Esophagus mucosa (tissue), 1 donor: ENCODE data around the gene SPINT1. TPM values are rescaled to one million over a fixed set of nuclear protein-coding genes. Genes with fewer than 3 reads are reported as not detected.

Source experiments
- ATAC-seq: fragments of 200-7000 bp; cut with Tn5 transposase; one replicate; pipeline ENCODE4 v1.9.1; 2020
- total RNA-seq: library from RNA; stranded (reverse); gene quantifications from one replicate; pipeline ENCODE4 v1.2.4, GENCODE V29; 2023
- donor health status: DM: yes; HTN: yes; CAD: no.

The SPINT1 gene, protein sequence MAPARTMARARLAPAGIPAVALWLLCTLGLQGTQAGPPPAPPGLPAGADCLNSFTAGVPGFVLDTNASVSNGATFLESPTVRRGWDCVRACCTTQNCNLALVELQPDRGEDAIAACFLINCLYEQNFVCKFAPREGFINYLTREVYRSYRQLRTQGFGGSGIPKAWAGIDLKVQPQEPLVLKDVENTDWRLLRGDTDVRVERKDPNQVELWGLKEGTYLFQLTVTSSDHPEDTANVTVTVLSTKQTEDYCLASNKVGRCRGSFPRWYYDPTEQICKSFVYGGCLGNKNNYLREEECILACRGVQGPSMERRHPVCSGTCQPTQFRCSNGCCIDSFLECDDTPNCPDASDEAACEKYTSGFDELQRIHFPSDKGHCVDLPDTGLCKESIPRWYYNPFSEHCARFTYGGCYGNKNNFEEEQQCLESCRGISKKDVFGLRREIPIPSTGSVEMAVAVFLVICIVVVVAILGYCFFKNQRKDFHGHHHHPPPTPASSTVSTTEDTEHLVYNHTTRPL
- total RNA-seq: 127 TPM

DNA sequence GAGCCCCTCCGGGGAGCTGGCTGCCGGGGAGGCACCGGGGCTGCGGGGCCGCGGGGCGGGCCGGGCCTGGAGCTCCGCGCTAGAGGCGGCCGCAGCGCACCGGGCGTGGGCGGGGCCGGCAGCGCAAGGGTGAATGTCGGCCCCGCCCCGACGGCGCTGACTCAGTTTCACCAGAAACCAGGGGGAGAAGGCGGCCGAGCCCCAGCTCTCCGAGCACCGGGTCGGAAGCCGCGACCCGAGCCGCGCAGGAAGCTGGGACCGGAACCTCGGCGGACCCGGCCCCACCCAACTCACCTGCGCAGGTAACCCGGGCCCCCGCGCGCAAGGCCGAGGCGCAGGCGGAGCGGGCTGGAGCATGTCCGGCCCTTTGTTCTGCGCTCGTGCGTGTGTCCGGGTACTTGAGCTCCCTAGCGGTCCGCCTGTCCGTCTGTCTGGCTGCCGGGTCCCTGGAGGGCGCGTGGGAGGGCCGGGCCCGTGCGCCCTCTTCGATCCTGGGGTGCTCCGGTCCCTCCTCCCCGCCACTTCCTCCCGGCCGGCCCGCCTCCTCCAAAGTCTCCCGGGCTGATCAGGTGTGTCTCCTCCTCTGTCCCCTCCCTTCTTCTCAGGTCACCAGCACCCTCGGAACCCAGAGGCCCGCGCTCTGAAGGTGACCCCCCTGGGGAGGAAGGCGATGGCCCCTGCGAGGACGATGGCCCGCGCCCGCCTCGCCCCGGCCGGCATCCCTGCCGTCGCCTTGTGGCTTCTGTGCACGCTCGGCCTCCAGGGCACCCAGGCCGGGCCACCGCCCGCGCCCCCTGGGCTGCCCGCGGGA is at the start of gene SPINT1:
SPINT1 (plus strand) TSS at position 164 of the 811 bp plus-strand sequence; CDS start at position 671, 507 bp downstream.
- peak; percentile 69 for ATAC-seq

DNA sequence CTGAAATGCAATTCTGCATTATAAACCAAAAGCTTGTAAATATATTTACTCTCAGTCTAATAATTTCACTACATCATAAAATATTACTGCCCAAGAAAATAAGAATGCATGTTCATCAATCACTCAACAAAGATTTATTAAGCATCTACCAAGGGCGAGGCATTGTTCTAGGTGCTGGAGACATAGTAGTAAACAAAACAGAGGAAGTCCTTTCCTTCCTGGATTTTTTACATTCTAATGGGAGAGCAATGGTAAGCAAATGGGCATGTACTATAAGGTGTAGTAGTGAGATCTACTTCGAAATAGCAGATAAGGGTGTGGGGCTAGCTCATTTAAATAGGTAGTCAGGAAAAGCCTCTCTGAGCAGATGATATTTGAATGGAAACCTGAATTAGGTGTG is 47.8 kb upstream of the SPINT1 start:
- no peak for ATAC-seq

DNA sequence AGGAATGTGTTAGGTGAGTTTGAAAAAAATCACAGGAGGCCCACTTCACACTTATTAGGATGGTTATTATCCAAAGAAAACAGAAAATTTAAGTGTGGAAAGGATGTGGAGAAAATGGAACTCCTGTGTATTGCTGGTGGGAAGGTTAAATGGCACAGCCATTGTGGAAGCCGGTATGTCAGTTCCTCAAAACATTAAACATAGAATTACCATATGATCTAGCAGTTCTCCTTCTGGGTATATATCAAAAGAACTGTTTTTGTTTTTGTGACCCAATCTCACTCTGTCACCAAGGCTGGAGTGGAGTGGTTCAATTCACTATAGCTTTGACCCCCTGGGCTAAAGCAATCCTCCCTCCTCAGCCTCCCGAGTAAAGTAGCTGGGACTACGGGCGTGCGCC is 47.3 kb upstream of the SPINT1 start:
- ATAC-seq: no peak

DNA sequence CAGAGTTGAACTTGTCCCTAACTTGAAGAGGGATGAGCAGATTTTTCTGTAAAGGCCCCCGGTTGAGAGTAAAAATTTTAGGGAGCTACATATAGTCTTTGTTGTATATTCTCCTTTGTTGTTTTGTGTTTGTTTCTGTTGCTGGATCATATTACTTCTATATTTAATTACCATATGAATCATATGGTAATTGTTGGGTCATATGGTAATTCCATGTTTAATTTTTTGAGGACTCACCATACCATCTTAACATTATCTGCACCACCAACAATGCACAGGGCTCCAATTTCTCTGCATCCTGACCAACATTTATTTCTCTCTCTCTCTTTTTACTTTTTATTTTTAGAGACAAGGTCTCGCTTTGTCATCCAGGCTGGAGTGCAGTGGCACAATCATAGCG is 44.3 kb upstream of the SPINT1 start:
- no peak for ATAC-seq

DNA sequence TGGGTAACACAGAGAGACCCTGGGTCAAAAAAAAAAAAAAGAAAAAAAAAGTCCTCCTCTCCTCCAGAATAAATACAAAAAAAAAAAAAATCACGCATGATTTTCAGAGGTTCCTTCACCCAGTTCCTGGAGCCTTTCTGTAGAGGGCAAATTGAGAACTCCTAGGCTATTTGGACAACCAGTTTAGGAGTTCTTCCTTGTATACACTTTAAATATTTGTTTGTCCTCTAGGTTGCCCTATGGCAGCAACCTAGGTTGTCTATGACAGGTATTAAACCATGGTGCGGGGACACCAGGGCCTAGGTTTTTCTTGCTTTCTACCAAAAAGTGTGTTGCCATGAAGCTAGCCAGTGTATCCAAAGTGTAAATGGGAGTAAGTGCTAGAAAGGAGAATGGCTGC is 40.8 kb upstream of the SPINT1 start:
- ATAC-seq: no peak

DNA sequence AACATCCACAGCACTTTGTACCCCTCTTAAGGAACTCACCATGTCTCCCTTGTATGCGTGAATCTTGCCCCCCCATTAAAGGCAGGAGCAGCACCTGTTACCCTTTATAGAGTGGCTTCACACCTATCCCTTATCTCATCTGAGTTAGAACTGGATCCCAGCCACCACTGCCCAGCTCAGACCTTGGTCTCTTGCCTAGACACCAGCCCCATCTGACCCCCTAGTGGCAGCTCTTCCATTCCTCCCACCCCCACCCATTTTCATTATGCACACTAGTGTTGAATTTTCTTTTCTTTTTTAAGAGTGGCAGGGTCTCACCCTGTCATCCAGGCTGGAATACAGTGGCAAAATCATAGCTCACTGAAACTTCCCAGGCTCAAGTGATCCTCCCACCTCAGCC is 40.2 kb upstream of the SPINT1 start:
- ATAC-seq: no peak

DNA sequence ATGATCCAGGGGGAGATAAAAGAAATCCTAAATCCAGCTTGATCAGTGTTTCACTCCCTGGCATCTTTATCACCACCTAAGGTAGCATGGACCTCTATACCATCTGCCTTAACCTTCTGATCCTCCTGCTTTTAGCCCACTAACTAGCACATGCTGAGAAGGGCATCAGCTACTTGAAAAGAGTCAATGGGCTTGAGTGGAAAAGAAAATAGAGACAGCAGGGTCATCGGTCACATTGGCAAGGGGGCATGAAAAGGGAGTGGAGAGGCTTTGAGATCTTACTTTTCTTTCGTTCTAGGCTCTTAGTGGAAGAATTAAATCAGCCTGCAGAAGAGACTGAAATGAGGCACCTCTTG is 37.2 kb upstream of the SPINT1 start:
- no peak for ATAC-seq

DNA sequence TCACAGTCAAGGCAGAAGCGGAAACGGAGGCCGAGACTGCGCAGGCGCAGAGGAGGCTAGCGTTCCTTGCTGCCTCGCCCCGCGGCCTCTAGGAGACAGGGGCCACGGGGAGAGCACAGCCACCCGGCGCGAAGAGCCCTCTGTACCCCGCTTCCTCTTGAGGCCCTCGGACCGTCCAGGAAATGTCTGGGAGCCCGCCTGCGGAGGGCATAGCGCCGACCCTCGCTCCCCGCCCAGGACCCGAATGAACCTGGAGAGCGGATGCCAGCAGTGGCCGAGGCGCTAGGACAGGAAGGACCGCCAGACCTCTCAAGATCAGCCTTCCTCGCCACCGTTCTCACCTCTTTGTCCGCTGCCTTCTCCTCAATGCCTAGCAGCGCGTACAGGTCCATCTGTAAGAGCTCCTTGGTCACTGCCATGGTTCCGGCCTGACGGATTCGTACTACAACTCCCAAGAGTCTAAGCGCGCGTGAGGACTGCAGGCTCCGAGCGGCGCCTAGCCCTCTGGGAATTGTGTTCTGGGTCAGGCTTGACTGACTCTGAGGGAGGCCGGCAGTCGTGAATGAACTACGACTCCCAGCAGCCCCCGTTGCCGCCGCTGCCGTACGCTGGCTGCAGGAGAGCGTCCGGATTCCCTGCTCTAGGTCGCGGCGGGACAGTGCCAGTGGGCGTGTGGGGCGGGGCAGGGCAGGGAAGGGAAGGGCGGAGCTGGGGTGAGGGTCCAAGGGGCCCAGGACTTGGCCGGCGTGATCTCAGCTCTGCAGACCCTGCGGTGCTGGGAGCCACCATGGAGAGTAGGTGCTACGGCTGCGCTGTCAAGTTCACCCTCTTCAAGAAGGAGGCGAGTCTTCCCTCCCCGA is 36.6 kb upstream of the SPINT1 start, which contains the start of the genes DNAJC17 and ZFYVE19:
DNAJC17 (minus strand) TSS at position 446 of the 860 bp plus-strand sequence; CDS start at position 419, 27 bp downstream.
ZFYVE19 (plus strand) TSS at position 62 of the 860 bp plus-strand sequence; CDS start at position 563, 501 bp downstream.
- peak; percentile 97 for ATAC-seq

DNA sequence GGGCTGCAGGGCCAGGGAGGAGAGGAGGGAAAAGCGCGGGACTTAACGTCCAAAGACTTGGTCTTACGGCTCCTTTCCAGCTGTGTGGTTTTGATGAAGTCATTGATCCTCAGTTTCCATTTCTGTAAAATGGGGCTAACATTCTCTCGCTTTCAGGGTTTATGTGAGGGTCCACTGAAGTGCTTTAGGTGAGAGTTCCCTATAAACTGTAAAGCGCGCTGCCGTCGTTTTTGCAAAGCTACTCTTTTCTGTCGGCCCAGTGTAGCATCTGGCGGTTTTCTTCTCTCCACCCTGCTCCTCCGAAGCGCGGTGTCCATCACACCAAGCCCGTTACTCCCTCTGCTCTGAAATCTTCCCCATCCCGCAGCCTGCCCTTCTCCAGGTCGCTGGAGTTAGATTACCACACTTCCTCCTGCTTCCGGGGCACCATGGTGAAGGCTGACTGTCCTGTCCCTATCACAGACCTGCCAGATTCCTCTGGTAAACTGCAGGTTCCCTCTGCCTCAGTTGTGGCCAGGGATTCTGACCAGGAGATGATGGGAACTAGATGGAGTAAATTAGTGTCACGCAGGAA is 35.9 kb upstream of the SPINT1 start:
- peak; percentile 1 for ATAC-seq

DNA sequence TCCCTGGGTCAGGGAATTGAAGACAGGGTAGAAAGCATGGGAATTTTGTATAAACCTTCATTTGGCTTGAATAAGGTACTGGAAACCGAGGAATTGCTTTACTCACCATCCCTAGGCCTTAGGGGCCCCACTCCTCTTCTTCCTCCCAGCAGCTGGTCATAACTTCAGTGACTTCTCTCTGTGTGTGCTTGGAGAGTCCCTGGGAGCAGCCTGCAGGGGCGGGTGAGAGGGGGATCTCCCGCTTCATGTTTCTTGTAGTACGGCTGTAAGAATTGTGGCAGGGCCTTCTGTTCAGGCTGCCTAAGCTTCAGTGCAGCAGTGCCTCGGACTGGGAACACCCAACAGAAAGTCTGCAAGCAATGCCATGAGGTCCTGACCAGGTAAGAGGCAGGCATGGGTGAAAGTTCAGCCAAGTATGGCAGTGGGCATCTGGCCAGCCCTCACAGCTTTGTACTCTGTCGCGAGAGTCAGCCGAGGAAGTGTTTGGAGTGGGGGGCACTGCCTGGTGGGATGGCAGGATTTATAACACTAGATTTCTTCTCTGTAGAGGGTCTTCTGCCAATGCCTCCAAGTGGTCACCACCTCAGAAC is 34.9 kb upstream of the SPINT1 start:
- no peak for ATAC-seq

DNA sequence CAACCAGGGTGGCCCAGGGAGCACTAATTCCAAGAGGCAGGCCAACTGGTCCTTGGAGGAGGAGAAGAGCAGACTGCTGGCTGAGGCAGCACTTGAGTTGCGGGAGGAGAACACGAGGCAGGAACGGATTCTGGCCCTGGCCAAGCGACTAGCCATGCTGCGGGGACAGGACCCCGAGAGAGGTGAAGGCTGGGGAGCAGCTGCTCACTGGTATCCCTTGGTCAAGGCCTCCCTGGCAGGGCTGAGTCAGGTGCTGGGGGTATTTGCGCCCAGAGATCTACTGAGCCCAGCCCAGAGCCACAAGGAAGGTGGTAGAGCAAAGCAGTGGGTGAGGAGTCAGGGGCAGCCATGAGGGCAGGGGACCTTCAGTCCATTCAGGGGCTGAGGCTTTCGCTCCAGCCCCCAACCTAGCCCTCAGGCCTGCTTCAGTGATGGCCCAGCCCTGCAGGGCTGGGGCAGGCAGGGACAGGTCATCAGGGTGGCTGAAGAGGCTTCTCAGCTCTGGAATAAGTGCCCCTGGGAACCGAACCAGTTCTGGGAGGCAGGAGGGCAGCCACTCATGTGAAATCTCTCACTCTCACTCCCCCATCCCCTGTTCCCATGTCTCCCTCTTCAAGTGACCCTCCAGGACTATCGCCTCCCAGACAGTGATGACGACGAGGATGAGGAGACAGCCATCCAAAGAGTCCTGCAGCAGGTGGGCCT is 31.0 kb upstream of the SPINT1 start:
- ATAC-seq: no peak

DNA sequence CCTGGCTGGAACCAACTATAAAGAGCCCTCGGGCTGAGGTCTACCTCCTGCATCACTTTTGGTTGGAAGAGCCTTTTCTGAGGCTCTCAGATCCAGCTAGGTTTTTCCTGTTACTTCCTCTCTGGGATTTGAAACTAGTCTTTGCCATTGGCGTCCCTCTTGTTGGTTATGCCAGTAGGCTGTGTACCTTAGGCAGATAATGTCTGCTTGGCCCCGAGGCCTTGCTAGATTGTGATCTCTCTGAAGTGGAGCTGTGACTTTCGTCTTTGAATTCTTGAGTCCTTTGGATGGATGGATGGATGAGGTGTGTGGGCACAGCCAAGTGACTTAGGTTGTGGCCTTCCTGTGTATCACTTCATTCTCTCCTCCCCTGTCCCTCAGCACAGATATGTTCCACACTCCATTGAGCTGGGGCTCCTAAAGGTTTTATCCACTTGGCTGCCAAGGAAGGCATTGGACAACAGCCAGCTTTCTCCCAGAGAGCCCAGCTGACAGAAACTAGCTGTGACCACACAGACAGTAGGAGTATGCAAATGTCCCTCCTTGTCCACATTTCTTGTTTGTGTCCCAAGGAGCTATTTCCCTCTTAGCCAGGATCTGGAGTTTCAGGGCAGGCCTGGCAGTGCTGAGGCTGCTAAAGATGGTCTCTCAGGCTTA is 28.7 kb upstream of the SPINT1 start:
- ATAC-seq: no peak

DNA sequence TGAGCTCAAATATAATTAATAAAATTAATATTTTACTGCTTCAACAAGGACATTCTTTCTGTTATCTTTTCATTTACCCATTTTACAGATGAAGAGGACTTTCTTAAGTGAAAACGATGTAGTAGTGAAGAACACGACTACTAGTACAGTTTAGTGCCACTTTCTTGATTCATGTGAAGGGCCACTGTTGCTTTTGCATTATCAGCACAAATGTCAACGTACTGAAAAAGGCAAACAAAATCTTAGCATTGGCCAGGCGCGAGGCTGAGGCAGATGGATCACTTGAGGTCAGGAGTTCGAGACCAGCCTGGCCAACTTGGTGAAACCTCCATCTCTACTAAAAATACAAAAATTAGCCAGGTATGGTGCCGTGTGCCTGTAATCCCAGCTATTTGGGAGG is 24.8 kb upstream of the SPINT1 start:
- no peak for ATAC-seq

DNA sequence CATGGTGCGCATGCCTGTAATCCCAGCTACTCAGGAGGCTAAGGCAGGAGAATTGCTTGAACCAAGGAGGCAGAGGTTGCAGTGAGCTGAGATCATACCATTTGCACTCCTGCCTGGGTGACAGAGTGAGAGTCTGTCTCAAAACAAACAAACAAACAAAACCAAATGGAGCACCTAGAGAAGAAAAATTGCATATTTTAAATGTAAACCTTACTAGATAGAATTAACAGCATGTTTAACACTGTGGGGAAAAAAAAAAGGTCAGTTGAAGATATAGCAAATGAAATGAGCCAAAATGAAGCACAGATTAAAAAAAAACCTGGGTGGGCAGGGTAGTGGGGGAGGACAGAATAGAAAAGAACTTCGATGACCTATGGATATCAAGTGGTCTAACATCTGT is 22.7 kb upstream of the SPINT1 start:
- no peak for ATAC-seq

DNA sequence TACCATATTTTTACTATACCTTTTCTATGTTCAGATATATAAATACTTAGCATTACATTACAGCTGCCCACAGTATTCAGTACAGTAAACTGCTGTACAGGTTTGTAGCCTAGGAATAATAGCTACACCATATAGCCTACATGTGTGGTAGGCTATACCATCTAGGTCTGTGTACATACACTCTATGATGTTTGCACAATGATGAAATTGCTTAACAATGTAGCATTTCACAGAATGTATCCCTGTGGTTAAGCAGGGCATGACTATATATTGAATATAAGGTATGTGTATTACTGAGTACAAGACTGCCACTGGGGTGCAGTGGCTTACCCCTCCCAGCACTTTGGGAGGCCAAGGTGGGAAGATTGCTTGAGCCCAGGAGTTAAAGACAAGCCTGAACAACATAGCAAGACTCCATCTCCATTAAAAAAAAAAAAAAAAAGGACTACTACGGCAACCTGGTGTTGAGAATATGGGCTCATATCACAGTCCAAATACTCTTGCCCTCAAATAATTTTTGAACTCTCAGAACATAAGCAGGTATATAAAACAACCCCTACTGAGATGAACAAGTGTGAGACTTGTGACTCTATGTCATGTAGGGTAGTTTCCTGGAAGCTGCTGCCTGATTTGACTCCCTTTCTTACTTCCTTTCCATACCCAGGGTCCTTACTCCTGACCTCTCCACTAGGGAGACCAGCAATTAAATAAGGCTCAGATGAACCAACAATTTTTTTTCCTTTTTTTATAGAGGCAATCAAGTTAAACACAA is 20.1 kb upstream of the SPINT1 start:
- peak; percentile 86 for ATAC-seq

DNA sequence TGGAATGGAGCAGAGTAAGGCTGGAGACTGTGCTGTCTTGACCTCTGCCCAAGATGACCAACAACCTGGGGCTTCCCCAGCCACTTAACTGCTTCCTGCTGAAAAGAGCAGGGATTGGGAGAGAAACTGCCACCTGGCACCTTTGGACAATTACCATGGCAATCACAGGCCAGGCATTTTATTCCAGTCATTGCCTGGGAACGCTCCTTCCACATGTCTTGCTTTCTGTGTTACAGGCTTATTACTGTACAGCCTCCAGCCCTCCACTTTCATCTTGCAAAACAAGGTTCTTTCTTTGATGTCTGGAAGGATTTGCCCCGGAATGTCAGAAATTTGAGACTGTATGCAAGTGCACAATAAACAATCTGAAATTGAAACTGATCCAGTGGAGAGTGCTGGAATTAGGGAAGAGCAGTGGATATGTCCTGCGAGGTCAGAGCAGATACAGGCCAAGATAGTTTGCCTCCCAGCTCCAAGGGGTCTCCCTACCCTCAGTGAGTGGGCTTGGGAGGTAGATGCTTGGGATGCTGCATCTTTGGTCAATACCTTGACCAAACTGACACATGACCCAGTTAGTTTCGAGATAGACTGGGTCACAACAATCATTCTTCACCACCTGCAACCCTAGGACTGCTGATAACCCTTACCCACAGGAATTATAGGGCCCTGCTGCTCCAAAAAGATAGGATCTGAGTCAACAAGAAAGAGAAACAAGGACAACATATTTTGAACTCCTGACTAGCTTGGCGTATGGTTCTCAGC is 18.0 kb upstream of the SPINT1 start:
- peak; percentile 61 for ATAC-seq

DNA sequence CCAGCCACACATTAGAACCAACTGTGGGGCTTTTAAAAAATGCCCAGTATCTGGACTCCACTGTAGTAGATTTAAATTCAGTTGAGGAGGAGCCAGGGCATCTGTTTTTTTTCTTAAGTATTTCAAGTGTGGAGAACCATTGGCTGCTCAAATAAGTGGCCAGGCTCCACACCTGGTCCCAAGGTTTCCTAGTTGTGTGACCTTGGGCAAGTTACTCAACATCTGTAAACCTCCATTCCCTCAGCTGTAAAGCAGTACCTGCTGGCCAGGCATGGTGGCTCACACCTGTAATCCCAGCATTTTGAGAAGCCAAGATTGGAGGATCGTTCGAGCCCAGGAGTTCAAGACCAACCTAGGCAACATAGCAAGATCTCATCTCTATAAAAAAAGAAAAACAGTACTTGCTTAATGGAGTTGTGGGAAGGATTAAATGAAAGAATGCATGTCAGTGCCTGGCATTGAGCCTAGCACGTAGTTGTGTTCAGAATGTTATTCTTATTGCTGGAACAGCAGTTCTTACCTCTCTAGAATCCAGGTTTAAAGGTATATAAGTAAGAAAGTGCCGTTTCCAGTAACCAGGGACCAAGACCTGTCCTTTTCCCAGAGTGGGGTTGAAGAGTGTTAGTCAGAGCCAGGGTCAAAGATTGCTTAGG is 17.3 kb upstream of the SPINT1 start:
- no peak for ATAC-seq

DNA sequence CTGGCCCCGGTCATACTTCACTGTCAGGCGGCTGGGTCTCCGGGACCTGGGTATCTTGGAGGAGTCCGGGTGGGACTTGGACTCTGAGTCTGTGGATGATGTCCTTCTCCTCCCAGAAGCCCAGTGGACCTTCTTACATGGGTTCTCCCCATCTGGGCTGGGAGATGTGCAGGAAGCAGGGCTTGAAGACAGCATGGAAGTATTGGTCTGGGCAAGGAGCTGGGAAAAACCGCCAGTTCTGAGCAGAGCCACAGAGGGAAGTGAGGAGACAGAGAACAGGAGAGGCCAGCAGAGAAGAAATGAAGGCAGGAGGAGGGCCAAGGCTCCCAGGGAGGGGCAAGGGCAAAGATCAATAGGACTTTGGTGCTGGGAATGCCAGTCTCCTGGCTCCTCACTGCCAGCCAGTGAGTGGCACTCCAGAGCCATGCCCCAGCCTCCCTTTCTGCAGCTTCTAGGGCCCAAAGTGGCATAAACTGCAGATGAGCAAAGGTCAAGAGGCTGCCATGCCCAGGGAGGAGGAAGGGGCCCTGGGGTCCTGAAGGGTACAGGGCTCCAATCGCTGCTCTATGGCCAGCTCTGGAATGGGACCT is 15.3 kb upstream of the SPINT1 start, which contains the start of gene PPP1R14D:
PPP1R14D (minus strand) TSS at position 262 of the 590 bp plus-strand sequence; CDS start at position 195, 67 bp downstream.
- no peak for ATAC-seq
